Karpas-422 (cell line): Measurements from ENCODE around the gene MRPL43. TPM values are rescaled to one million over a fixed set of nuclear protein-coding genes. Genes with fewer than 3 reads are reported as not detected.
"Not testable (repeated sequence)": the region's sequence is repeated elsewhere in the genome, so short reads cannot be mapped to it uniquely, and the experiment has no call there.

ENCODE experiments used
- DNase-seq: peaks from one replicate; pipeline ENCODE4 v3.0.0-alpha.2; 2015
- H2AFZ ChIP-seq: fragments of 200-600 bp; sonication (generic); 2 replicates; pipeline ENCODE4 v1.6.1; 2014; ENCODE audit warnings: antibody characterized with exemption, low read length, mixed read lengths
- H3K27ac ChIP-seq: fragments of 200-600 bp; sonication (generic); 2 replicates; pipeline ENCODE4 v1.5.1; 2014; ENCODE audit warnings: mild to moderate bottlenecking, low read length, moderate library complexity
- H3K27me3 ChIP-seq: fragments of 200-600 bp; sonication (generic); 2 replicates; pipeline ENCODE4 v1.6.1; 2014; ENCODE audit warnings: low read length, mixed read lengths
- H3K36me3 ChIP-seq: fragments of 200-600 bp; sonication (generic); 2 replicates; pipeline ENCODE4 v1.6.1; 2014; ENCODE audit warnings: low read length, mixed read lengths; ENCODE audit not compliant: insufficient read depth
- H3K4me1 ChIP-seq: fragments of 200-600 bp; sonication (generic); 2 replicates; pipeline ENCODE4 v1.6.1; 2014; ENCODE audit warnings: mild to moderate bottlenecking, low read length, mixed read lengths
- H3K4me2 ChIP-seq: fragments of 200-600 bp; sonication (generic); 2 replicates; pipeline ENCODE4 v1.6.1; 2014; ENCODE audit warnings: low read length, low read depth, mild to moderate bottlenecking; ENCODE audit not compliant: poor library complexity, severe bottlenecking
- H3K4me3 ChIP-seq: fragments of 200-600 bp; sonication (generic); 2 replicates; pipeline ENCODE4 v1.5.1; 2014; ENCODE audit warnings: mild to moderate bottlenecking, antibody characterized with exemption, low read length, mixed read lengths
- H3K79me2 ChIP-seq: fragments of 200-600 bp; sonication (generic); 2 replicates; pipeline ENCODE4 v1.6.1; 2014; ENCODE audit warnings: mild to moderate bottlenecking, low read length, mixed read lengths
- H3K9ac ChIP-seq: fragments of 200-600 bp; sonication (generic); 2 replicates; pipeline ENCODE4 v1.6.0; 2014; ENCODE audit warnings: low read length
- H3K9me2 ChIP-seq: fragments of 200-600 bp; sonication (generic), shearing (Covaris generic); replicated peaks from 2 replicates; pipeline ENCODE4 v1.6.0; 2014; ENCODE audit warnings: mild to moderate bottlenecking, low read length, moderate library complexity; ENCODE audit not compliant: insufficient read depth
- H3K9me3 ChIP-seq: fragments of 300-700, 200-600 bp; sonication (generic); 2 replicates; pipeline ENCODE4 v1.6.1; 2014; ENCODE audit warnings: low read length, mixed read lengths
- H4K20me1 ChIP-seq: fragments of 200-600 bp; sonication (generic); 2 replicates; pipeline ENCODE4 v1.6.1; 2014; ENCODE audit warnings: mild to moderate bottlenecking, antibody characterized with exemption, low read length, low read depth; ENCODE audit not compliant: insufficient read depth
- total RNA-seq: library from RNA; depleted of rRNA; stranded (reverse); fragments of >200 nt; shearing (Covaris generic); gene quantifications from 2 replicates; pipeline ENCODE4 v1.2.3, GENCODE V29; 2014; ENCODE audit warnings: low replicate concordance; rRNA removed

Gene MRPL43
- 86.3 and 93.9 TPM in 2 replicates for total RNA-seq

DNA sequence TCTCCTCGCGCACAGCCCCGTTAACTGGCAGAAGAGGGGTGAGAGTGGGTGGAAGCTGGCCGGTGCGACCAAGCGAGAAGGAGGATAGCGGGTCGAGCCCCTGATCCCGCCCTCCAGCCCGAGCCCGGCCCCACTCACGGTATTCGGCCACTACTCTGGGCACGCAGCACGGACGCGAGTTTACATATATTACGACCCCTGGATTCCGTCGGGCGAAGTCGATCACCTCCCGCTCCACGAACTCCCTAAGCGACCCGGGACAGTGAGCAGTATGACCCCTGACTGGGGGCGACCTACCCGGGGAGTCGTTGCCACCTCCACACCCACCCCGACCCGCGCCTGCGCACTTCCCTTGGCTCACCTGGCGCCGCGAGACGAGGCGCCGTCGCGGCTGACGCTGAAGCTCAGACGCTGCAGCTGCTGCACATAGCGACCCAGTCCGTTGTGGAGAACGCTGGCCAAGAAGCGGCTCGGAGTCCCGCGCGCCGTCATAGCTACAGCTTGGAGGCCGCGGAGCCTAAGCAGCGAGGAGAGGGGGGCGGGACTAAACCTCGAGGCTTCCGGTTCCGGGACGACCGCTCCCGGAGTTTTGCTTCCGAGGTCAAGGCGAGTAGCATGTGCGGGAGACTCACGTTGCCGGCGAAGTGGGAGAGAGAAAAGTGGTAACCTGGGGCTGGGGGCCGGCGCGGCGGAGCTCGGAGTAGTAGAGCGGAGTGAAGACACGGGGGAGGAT, at the start of gene MRPL43, which contains the start of gene TWNK:
TSS of gene MRPL43 (minus strand) at position 546 of the 733 bp plus-strand sequence. CDS start at position 492, 54 bp downstream.
TSS of gene TWNK (plus strand) at position 592 of the 733 bp plus-strand sequence. CDS start 668 bp downstream, outside the sequence.
- peaks cover 17% of the 10 kb centered on the region for H4K20me1 ChIP-seq
- peak within 1 kb of the TSS; percentile 23 for H2AFZ ChIP-seq
- peak within 1 kb of the TSS; percentile 89 for H3K4me2 ChIP-seq
- H3K9me3 ChIP-seq, result no peaks in the 10 kb centered on the region
- H3K27me3 ChIP-seq, result no peaks in the 10 kb centered on the region
- H3K4me3 ChIP-seq, result peak within 1 kb of the TSS; percentile 94
- H3K36me3 ChIP-seq, result peaks cover 29% of the 10 kb centered on the region; the same call in 1 of the 2 replicates
- peaks cover 32% of the 10 kb centered on the region for H3K4me1 ChIP-seq
- peak within 1 kb of the TSS; percentile 85 for H3K9ac ChIP-seq
- peaks cover 46% of the 10 kb centered on the region for H3K79me2 ChIP-seq
- H3K9me2 ChIP-seq, result no peaks in the 10 kb centered on the region
- peak; percentile 94 for DNase-seq
- peak within 1 kb of the TSS; percentile 46 for H3K27ac ChIP-seq

DNA sequence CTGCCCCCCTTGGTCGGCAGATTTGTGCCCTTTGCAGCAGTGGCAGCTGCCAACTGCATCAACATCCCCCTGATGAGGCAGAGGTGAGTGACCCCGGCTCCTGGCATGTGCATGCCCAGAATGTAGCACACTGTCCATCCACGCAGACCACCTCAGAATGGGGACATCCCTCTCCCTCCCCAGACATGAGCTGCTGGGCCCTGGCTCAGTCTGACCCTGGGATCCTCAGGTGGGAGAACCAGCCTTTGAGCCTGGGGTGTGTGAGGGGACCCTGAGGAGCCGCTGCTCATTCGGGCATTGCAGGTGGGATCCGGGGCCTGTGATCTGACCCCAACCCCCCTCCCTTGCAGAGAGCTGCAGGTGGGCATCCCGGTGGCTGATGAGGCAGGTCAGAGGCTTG, 49.4 kb upstream of the MRPL43 start:
- no peak overlapping the region for H3K4me3 ChIP-seq
- H2AFZ ChIP-seq, result no peak overlapping the region
- H3K27me3 ChIP-seq, result no peaks in the 10 kb centered on the region
- H3K4me2 ChIP-seq, result no peak overlapping the region
- H3K27ac ChIP-seq, result no peak overlapping the region
- H4K20me1 ChIP-seq, result no peaks in the 10 kb centered on the region
- no peak for DNase-seq
- no peak overlapping the region for H3K9ac ChIP-seq
- no peaks in the 10 kb centered on the region for H3K79me2 ChIP-seq
- no peaks in the 10 kb centered on the region for H3K36me3 ChIP-seq
- H3K9me2 ChIP-seq, result no peaks in the 10 kb centered on the region
- peaks cover 15% of the 10 kb centered on the region for H3K4me1 ChIP-seq
- H3K9me3 ChIP-seq, result no peaks in the 10 kb centered on the region

GRCh38 chr10:101035916-101036702, 48.8 kb upstream of the MRPL43 start:
- Histone ChIP-seq H3K9me2 (no peaks in the 10 kb centered on the region), H3K4me1 (peaks cover 18% of the 10 kb centered on the region), H3K36me3 (no peaks in the 10 kb centered on the region), H2AFZ (no peak overlapping the region), H3K79me2 (no peaks in the 10 kb centered on the region), H3K9ac (no peak overlapping the region), H4K20me1 (no peaks in the 10 kb centered on the region), H3K4me3 (no peak overlapping the region), H3K27ac (no peak overlapping the region), H3K4me2 (no peak overlapping the region), H3K9me3 (no peaks in the 10 kb centered on the region), H3K27me3 (no peaks in the 10 kb centered on the region)
- no peak for DNase-seq

GRCh38 chr10:101035314-101035713, 48.0 kb upstream of the MRPL43 start:
- Histone ChIP-seq H2AFZ (no peak overlapping the region), H3K9ac (no peak overlapping the region), H3K9me2 (no peaks in the 10 kb centered on the region), H3K4me2 (no peak overlapping the region), H3K4me1 (peaks cover 25% of the 10 kb centered on the region), H4K20me1 (0 out of 2 replicates have a peak, but pooled peaks cover under 1% of the 10 kb centered on the region), H3K27me3 (no peaks in the 10 kb centered on the region), H3K4me3 (no peak overlapping the region), H3K9me3 (no peaks in the 10 kb centered on the region), H3K27ac (no peak overlapping the region), H3K36me3 (no peaks in the 10 kb centered on the region), H3K79me2 (no peaks in the 10 kb centered on the region)
- DNase-seq, result no peak

GRCh38 chr10:101034404-101034803, 47.1 kb upstream of the MRPL43 start:
- H3K9me3 ChIP-seq, H3K36me3 ChIP-seq, DNase-seq, H3K27ac ChIP-seq, H3K4me2 ChIP-seq, H3K27me3 ChIP-seq, H3K9me2 ChIP-seq, H4K20me1 ChIP-seq, H3K79me2 ChIP-seq, H3K9ac ChIP-seq, H2AFZ ChIP-seq, H3K4me3 ChIP-seq: not testable (repeated sequence)
- peaks cover 25% of the 10 kb centered on the region for H3K4me1 ChIP-seq

DNA sequence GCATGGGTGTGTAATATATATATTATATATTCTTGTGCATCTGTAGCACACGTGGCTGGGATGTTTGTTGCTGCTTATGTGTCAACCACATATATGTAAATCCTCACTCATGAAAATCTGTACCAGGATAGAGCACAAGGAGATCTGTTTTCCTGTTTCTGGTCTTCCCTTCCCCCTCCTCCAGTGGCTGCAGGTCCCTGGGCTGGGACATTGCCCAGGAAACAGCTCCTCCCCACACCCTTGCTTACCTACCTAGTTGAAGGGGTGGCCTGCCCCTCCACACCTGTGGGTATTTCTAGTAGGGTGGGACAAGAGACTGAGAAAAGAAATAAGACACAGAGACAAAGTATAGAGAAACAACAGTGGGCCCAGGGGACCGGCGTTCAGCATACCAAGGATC, 46.0 kb upstream of the MRPL43 start:
- Histone ChIP-seq H3K27ac (no peak overlapping the region), H3K4me1 (peaks cover 29% of the 10 kb centered on the region), H3K4me3 (no peak overlapping the region), H3K27me3 (no peaks in the 10 kb centered on the region), H3K9me2 (no peaks in the 10 kb centered on the region), H3K4me2 (peak overlapping the region; percentile 95), H3K36me3 (no peaks in the 10 kb centered on the region), H3K9ac (no peak overlapping the region), H3K79me2 (no peaks in the 10 kb centered on the region), H4K20me1 (0 out of 2 replicates have a peak, but pooled peaks cover 4% of the 10 kb centered on the region), H3K9me3 (no peaks in the 10 kb centered on the region), H2AFZ (no peak overlapping the region)
- DNase-seq, result no peak

GRCh38 chr10:101032637-101033224, 45.4 kb upstream of the MRPL43 start:
- Histone ChIP-seq H3K27ac (no peak overlapping the region), H3K79me2 (no peaks in the 10 kb centered on the region), H2AFZ (peak overlapping the region; percentile 58; the same call in 1 of the 2 replicates), H3K9me2 (no peaks in the 10 kb centered on the region), H3K9ac (peak overlapping the region; percentile 70), H3K9me3 (no peaks in the 10 kb centered on the region), H3K4me1 (peaks cover 29% of the 10 kb centered on the region), H3K36me3 (no peaks in the 10 kb centered on the region), H4K20me1 (0 out of 2 replicates have a peak, but pooled peaks cover 4% of the 10 kb centered on the region), H3K27me3 (no peaks in the 10 kb centered on the region), H3K4me3 (peak overlapping the region; percentile 73), H3K4me2 (peak overlapping the region; percentile 95)
- DNase-seq, result no peak
